ENCODE measurements around the gene VSTM2L.

The VSTM2L gene

GRCh38 chr20:37901240-37901639 is 1.7 kb upstream of the VSTM2L start:
- DNase-seq (ENCODE audit: low spot score) = no peak

GRCh38 chr20:37901654-37902503 is 1.0 kb upstream of the VSTM2L start:
- peak; percentile 62 for DNase-seq (ENCODE audit: low spot score)

- no peak for DNase-seq (ENCODE audit: low spot score)
Observed at GRCh38 chr20:37903317-37904007, 535 bp downstream of the VSTM2L start.

- DNase-seq (ENCODE audit: low spot score) = no peak
Observed at GRCh38 chr20:37904008-37904642, 1.2 kb downstream of the VSTM2L start.

- DNase-seq (ENCODE audit: low spot score) = no peak
Observed at GRCh38 chr20:37904845-37905373, 2.0 kb downstream of the VSTM2L start.

GRCh38 chr20:37905671-37906613 is 3.0 kb downstream of the VSTM2L start:
- no peak for DNase-seq (ENCODE audit: low spot score)

- no peak for DNase-seq (ENCODE audit: low spot score)
Observed at GRCh38 chr20:37907330-37907676, 4.4 kb downstream of the VSTM2L start.

- peak; percentile 83 for DNase-seq (ENCODE audit: low spot score)
Observed at GRCh38 chr20:37907677-37908401, 4.9 kb downstream of the VSTM2L start.

- no peak for DNase-seq (ENCODE audit: low spot score)
Observed at GRCh38 chr20:37911261-37911660, 8.3 kb downstream of the VSTM2L start.

- no peak for DNase-seq (ENCODE audit: low spot score)
Observed at GRCh38 chr20:37911838-37912281, 8.9 kb downstream of the VSTM2L start.

GRCh38 chr20:37912874-37913273 is 9.9 kb downstream of the VSTM2L start:
- no peak for DNase-seq (ENCODE audit: low spot score)

GRCh38 chr20:37913567-37914366 is 10.8 kb downstream of the VSTM2L start:
- DNase-seq (ENCODE audit: low spot score) = no peak

- DNase-seq (ENCODE audit: low spot score) = no peak
Observed at GRCh38 chr20:37914367-37914671, 11.4 kb downstream of the VSTM2L start.

GRCh38 chr20:37914672-37915433 is 11.9 kb downstream of the VSTM2L start:
- no peak for DNase-seq (ENCODE audit: low spot score)

- no peak for DNase-seq (ENCODE audit: low spot score)
Observed at GRCh38 chr20:37915434-37915787, 12.5 kb downstream of the VSTM2L start.

GRCh38 chr20:37915800-37916570 is 13.1 kb downstream of the VSTM2L start:
- DNase-seq (ENCODE audit: low spot score) = no peak

GRCh38 chr20:37917461-37917860 is 14.5 kb downstream of the VSTM2L start:
- no peak for DNase-seq (ENCODE audit: low spot score)

GRCh38 chr20:37918035-37918434 is 15.1 kb downstream of the VSTM2L start:
- no peak for DNase-seq (ENCODE audit: low spot score)

Data from kidney tubule cell (primary cell).